ENCODE measurements around the gene ATP1A2. TPM values are rescaled to one million over a fixed set of nuclear protein-coding genes. Genes with fewer than 3 reads are reported as not detected.
A peak's percentile ranks its signal among the peaks of the same experiment; 100 is the strongest.
"Not testable (repeated sequence)": the region's sequence is repeated elsewhere in the genome, so short reads cannot be mapped to it uniquely, and the experiment has no call there.

The ATP1A2 gene
- total RNA-seq, 1 donor from 2014 or later: 243 TPM

DNA sequence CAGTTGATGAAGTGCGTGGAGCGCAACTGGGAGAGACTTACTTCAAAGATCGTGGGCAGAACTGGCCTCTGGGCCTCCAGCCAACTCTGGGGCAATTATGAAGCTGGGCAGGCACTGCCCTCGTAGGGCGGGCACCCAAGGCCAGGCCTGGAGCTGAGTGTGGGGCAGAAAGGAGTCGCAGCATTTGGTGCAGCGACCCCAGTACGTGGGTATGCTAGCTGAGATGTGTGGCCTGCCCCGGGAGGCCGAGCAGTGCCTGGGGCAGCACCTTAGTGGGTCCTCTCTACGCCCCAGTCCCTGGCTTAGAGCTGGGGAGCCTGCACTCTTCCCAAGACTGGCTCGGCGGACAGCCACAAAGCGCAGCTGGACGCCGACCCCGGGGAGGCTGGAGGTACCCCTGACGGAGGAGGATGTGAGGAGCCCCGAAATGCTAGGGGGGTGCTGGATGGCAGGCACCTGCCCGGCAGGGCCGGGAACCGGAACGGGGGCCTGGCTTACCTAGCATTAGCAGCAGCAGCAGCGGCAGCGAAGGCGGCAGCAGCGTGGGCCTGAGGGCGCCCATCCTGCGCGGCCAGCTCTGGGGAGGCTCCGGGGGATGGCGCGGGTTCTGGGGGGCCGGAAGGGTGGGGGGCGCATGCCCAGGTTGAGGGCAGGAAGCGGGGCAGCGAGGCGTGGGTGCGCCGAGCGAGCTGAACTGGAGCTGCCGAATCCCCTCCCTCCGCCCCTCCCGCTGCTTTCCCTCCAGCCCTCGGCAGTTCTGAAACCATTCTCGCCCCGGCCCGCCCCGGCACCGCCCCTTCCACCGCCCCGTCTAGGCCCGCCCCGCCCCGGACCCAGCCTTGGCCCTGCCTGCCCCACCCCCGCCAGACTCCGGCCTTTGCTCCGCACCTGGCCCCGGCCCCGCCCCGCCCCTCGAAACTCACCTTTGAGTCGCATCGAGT, 17.4 kb upstream of the ATP1A2 start, which contains the start of gene IGSF8:
Gene IGSF8 (minus strand): TSS at position 709 of the 941 bp plus-strand sequence. CDS start 147 bp downstream, at position 562.
- ATAC-seq (peak; percentile 78), DNase-seq (peak; percentile 95)
- intact Hi-C loops (cut with micrococcal nuclease): no loop called here

DNA sequence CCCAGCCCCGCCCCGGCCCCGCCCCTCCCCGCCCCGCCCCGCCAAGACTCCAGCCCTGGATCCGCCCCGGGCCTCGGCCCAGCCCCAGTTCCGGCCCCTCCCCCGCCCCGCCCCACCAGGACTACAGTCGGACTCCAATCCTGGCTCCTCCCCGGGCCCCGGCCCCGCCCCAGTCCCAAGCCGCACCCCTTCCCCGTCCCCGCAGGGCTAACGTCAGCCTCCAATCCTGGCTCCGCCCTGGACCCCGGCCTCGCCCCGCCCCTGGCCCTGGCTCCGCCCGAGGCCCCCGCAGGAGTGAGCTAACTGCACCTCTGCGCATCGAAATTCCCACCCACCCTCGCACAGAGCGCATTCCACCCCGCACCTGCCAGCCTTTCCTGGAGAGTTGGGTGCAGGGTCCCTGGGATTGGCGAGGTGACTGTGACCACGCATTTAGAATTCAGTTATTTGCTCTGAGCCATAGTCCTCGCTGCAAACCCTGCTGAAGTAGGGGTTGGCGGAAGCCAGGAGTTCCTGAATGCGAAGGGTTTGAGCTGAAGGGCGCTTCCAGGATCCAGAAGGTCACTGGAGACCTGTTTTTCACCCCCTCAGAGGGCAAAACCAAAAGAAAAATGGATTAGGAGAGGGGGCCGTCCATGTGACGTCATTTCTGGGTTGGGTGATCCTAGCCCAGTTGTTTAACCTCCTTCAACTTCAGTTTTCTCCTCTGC, 16.6 kb upstream of the ATP1A2 start:
- ATAC-seq: peak; percentile 87
- intact Hi-C loops (cut with micrococcal nuclease): no loop called here
- DNase-seq: peak; percentile 98

DNA sequence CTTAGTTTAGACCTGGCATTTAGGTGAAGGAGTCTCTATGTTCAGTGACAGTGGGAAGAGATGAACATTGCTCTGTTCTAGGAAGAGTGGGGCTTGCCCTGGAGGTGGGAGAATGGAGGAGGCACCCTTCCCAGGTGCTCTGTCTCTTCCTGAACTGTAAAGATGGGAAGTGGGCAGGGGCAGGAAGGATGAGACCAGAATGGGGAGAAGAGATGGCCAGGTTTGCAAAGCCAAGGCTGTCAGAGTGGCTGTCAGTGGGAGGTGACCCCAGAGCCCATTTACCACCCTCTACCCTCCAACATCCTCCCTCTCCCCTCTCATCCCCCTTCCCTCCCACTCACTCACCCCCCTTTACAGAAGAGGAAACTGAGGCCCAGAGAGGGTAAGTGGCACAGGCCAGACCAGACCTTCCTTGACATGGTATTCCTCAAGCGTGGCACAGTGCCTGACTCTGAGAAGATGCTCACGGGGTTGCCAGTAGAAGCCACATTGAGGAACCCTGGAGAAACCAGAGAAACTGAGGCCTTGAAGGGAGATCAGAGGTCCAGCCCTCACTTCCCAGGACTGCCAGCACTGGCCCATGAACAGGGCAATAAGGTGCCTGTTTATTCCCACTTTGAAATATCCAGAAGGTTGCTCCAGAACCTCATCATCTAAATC, 15.7 kb upstream of the ATP1A2 start:
- DNase-seq: no peak
- ATAC-seq: no peak
- intact Hi-C loops (cut with micrococcal nuclease): loop anchor here (10.0 kb wide), 1 partner anchor 95 kb away; the partner anchor contains the start of gene CASQ1

DNA sequence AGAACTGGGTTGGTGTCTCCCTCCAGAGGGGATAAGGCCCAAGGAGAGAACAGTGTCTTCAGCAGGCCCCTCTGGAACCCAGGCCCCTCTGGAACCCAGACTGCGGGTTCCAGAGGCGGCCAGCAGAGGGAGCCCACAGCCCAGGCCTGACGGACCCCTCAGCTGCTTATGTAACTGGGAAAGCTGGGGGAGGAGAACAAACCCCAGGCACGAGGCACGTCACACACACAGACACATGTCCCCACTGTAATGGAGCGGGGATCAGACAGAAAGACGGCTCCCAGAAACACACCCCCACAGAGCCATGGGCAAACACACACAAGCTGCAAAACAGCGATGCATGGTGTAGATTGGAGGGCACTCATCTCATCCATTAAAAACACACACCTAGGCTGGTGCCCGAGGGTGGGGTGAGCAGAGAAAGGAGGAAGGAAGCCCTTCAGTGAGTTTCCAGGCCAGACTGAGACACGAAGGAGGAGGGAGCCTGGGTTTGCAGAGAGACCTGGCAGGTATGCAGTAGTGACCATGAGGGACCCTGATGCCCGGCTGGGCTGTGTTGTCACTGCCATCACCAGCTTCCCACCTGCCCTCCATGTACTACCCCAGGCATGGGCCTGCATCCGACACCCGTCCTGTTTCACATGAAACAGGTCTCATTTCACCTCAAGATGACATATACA, 14.4 kb upstream of the ATP1A2 start:
- ATAC-seq (peak; percentile 46), DNase-seq (peak; percentile 89)
- intact Hi-C loops (cut with micrococcal nuclease): loop anchor here (10.0 kb wide), 1 partner anchor 94 kb away; the partner anchor contains the start of gene CASQ1

DNA sequence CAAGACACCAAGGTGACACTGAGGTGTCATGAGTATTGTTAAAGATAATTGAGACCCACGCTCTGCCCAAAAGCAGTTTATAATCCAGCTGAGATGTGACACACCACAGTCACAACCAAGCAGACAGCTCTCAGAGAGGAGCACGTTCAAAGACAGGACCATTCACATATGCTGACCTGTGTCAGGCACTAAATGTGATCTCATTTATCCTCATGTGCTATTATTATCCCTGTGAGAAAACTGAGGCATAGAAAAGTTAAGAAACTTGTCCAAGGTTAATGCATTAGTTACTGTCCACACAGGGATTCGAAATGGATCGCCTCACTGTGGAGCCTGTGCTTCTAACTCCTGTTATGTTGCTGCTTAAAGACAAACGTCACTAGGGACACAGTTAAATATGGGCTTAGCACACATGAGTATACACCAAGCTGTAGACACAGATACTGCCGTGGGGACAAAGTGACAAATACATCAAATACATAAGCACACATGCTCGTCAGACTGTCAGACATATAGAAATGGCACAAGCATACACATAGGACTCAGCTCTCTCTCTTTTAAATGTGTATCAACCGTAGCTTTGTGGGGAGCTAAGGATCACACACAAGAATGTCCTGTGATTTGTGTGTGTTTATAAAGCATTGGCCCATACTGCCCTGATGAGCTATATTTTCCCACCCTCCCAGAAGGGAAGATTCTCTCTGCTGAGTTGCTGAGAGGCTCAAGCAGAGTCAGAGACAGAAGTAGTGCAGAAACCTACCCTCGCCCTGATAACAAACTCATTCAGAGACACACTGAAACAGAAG, 13.6 kb upstream of the ATP1A2 start:
- no peak for ATAC-seq
- DNase-seq: no peak
- intact Hi-C loops (cut with micrococcal nuclease): loop anchor here (10.0 kb wide), 1 partner anchor 93 kb away; the partner anchor contains the start of gene CASQ1

DNA sequence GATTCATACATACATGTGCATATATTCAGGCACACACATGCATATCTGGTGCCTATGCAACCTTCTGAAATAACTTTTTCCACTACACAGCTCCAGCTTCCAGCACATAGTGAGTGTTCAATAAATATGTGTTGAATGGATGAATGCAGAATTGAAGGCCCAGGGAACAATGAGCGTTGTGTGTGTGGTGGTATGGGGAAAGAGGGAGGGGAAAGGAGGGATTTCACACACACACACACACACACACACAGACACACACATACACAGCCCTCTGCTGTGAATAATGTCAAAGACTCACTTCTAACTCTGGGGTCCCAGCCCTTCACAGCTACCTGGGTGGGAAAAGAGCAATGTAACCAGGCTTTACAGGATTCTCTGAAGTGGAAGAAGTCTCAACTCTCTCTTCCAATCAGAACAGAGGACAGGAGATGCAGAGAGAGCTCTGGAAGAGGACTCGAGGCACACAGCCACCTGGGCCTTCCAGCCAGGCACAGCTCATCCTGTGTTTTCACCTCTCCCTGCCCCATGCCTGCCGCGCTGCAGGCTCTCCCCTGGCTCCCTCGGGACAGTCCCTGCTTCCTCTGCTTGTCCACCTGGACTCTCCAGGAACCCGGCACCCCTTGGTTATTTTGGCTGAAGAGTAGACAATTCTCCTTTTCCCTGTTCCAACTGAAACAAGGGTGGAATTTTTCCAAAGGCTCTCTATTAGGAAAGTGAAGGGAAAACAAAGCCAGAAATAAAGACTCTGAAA, 11.7 kb upstream of the ATP1A2 start:
- intact Hi-C loops (cut with micrococcal nuclease): loop anchor here (10.0 kb wide), 1 partner anchor 91 kb away; the partner anchor contains the start of gene CASQ1
- ATAC-seq (no peak), DNase-seq (no peak)

DNA sequence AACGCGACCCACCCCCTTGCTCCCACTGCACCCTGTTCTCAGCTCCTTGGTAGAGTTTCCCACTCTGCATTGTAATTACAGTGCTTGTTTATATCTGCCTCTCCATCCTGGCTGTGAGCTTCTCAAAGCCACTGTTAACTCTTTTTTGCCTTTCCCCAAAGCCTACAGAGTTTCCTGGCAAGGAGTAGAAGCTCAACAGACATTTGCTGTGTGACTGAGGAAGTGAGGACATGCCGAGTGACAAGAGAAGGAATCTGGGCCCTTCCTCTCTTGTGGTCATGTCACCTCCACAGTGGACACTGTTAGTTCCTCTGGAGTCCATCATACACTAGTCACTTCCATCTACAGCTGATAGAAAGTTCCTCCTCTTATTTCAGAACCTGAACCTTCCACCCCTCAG, 11.1 kb upstream of the ATP1A2 start:
- ATAC-seq: no peak
- intact Hi-C loops (cut with micrococcal nuclease): loop anchor here (10.0 kb wide), 1 partner anchor 90 kb away; the partner anchor contains the start of gene CASQ1
- DNase-seq: no peak

DNA sequence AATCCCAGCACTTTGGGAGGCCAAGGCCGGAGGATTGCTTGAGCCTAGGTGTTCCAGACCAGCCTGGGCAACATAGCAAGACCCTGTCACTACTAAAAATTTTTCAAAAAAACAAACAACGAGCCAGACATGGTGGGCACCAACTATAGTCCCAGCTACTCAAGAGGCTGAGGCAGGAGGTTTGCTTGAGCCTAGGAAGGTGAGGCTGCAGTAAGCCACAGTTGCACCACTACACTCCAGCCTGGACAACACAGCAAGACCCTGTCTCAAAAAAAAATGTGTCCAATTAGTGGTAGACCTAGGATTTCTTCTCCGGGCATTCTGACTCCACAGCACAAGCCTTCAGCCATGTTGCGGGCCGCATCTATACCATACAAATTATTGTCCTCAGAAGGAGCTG, 10.4 kb upstream of the ATP1A2 start:
- intact Hi-C loops (cut with micrococcal nuclease): loop anchor here (10.0 kb wide), 1 partner anchor 90 kb away; the partner anchor contains the start of gene CASQ1
- ATAC-seq (no peak), DNase-seq (no peak)

DNA sequence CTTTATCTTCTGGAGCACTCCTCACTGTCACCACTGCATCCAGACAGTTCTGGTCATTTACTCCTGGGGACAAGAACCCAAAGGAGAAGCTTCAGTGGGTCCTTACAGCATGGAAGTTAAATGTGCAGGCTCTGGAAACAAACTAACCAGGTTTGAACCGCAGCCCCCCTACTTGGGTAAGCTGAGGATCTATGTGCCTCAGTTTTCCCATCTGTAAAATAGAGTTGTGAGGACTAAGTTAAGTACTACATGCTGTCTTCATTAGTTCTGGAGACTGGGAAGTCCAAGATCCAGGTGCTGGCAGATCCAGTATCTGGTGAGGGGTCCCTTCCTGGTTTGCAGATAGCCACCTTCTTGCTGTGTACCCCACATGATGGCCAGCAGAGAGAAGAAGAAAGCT, 8.0 kb upstream of the ATP1A2 start:
- intact Hi-C loops (cut with micrococcal nuclease): loop anchor here (10.0 kb wide), 1 partner anchor 87 kb away; the partner anchor contains the start of gene CASQ1
- no peak for DNase-seq

DNA sequence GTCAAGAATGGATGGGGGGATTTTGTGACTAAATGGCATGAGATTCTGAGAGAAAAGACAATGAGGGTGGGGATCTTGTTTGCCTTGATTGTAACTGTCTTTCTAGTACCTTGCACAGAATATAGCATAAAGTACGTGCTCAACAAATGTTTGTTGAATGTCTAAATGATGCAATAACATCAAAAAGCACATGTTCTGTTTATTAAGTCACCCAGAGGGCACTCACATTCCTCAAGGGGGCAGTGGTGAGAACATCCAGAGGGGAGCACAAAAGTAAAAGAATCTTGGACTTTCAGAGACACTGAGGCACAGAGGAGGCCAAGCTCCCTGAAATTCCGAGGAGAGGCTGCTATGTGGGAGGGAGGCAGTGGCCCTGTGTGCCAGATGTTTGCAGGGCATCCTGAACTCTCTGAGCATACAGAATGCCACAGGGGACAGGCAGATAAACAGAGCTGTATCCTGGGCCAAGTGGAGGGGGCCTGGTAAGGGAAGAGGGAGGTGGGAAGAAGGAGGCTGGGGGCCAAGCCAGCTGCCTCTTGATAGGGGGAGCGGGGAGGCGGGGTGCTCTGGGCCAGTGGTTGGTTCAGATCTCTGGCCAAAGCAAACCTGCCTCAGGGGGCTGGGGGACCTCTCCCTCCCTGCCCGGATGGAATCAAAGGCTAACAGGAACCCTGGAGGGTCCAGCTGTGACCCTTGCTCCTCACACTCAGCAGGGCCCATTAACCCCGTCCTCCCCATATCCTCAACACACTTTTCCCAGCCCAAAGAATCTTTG, 6.5 kb upstream of the ATP1A2 start:
- ATAC-seq: no peak
- DNase-seq: no peak
- intact Hi-C loops (cut with micrococcal nuclease): loop anchor here (10.0 kb wide), 1 partner anchor 86 kb away; the partner anchor contains the start of gene CASQ1

More for the DNA sequence above, 8.0 kb upstream of the ATP1A2 start:
- ATAC-seq: no peak

DNA sequence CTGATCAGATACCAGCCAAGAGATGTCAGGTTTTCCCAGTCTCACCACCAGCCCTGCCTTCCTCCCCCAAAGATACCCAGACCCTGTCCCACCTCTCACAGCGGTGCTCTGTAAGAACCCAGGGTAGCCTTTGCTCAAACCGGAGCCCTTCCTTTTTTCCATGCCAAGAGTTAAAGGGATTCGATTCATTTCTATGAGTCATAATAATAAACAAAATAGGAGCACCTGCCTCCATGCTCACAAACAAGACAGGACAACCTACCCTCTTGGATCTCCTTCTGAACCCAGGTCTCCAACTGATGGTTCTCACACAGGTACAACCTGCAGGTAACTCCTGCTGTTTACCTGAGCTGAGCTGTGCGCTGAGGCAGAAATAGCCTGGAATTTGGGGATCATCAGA, 5.9 kb upstream of the ATP1A2 start:
- ATAC-seq (no peak), DNase-seq (no peak)
- intact Hi-C loops (cut with micrococcal nuclease): loop anchor here (10.0 kb wide), 1 partner anchor 85 kb away; the partner anchor contains the start of gene CASQ1

DNA sequence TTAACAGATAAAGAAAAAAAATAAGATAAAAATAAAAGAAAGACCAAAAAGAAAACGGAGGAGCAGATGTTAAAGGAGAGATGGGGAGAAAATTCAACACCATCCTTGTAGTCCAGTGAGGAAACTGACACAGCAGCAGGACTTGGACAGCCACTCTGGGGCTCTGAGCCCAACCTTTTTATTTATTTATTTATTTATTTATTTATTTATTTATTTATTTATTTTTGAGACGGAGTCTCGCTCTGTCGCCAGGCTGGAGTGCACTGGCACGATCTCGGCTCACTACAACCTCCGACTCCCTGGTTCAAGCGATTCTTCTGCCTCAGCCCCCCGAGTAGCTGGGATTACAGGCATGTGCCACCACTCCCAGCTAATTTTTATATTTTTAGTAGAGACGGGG, 4.1 kb upstream of the ATP1A2 start:
- intact Hi-C loops (cut with micrococcal nuclease); DNase-seq; ATAC-seq: not testable (repeated sequence)

DNA sequence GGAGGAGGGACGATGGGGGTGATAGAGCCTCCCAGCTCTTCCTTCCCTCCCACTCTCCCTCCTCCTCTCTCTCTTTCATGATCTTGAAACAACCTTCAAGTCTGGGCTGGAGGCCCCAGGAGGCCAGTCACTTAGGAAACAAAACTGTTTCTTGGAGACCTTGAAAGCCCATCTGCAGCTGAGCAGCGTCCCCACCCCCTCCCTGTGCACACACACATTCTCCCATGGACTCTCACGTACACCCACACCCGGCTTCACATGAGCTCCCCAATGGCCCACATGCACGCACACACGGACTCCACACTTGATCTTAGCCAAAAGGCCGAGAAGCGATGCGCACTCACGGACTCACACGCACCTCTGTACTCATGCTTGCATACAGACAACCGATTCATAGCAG, 3.2 kb upstream of the ATP1A2 start:
- intact Hi-C loops (cut with micrococcal nuclease): no loop called here
- DNase-seq (peak; percentile 53), ATAC-seq (no peak)

DNA sequence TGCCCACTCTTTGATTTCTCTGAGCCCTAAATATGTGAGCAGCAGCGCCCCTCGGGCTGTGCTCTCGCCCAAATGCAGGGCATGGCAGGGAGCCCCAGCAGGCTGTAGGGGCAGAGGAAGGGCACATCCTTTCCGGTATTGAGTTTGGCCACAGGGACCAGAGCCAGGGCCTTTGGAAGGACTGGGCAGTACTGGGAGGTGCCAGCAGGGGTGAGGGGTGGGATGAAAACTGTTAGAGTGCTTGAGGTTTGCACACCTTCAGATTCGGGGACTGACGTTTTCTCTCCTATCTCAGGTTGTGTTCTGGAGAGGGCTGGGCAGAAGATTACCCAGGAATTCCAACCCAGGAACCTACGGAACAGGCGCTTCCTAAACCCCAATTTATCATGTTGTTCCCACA, 2.2 kb upstream of the ATP1A2 start:
- intact Hi-C loops (cut with micrococcal nuclease): no loop called here
- ATAC-seq: no peak
- no peak for DNase-seq

DNA sequence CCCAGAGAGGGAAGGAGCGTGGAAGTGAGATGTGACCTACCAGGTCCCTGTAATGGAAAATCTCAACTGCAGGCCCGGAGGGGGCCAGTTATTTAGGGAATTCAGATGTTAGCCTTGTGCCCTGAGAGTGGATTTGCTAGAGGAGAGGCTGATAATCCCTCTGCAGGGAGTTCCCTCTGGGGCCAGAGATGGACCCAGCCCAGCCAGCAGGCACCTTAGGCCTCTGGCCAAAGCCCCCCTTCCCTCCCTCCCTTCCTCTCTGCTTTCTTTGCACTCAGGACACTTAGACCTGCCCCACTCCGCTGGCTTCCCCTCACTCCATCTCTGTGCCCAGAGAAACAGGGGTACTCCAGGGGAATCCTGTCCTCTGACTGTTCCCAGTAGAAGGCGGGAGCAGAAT, 1.5 kb upstream of the ATP1A2 start:
- intact Hi-C loops (cut with micrococcal nuclease): no loop called here
- peak; percentile 28 for ATAC-seq
- peak; percentile 48 for DNase-seq
